B cell (primary cell): Measurements from ENCODE around the gene KAT14. TPM values are rescaled to one million over a fixed set of nuclear protein-coding genes. Genes with fewer than 3 reads are reported as not detected.

Source experiments
- ATAC-seq: fragments of 200-7000 bp; cut with Tn5 transposase; one replicate; pipeline ENCODE4 v1.10.0; 2021; ENCODE audit warnings: low read depth, mild to moderate bottlenecking, moderate number of reproducible peaks, moderate library complexity
- CTCF ChIA-PET: fragments of 350-600 bp; sonication (Branson Sonifier 250); formaldehyde crosslinking; loops from one replicate; lab custom pipeline; 2021; ENCODE audit warnings: antibody characterized with exemption, inconsistent platforms; lab: Charles Lee
- POLR2A ChIA-PET: fragments of 350-600 bp; sonication (Branson Sonifier 250); formaldehyde crosslinking; loops from one replicate; lab custom pipeline; 2021; ENCODE audit warnings: antibody characterized with exemption; lab: Charles Lee
- DNase-seq: peaks from one replicate; pipeline ENCODE4 v3.0.0; 2013
- H2AFZ ChIP-seq: 2 replicates; pipeline ENCODE4 v1.6.1; 2012; ENCODE audit warnings: mild to moderate bottlenecking, low read depth, low read length; ENCODE audit not compliant: insufficient read depth, poor library complexity, severe bottlenecking
- H3K27ac ChIP-seq, 2 donors: 1 replicate in 1 of 2; 2 replicates in 1 of 2; pipeline ENCODE4 v1.5.1; 2012 to 2013; ENCODE audit warnings: low read length in 2 of 2, mild to moderate bottlenecking in 2 of 2, moderate library complexity in 1 of 2
- H3K27me3 ChIP-seq, 4 experiments: fragments of 200-600 bp in 1 of 4; sonication (generic) in 1 of 4; replicated peaks in 1 of 4; 1 replicate in 2 of 4; 2 replicates in 2 of 4; pipeline versions ENCODE4 v1.6.1 to v1.7.0; 2013 to 2016; ENCODE audit warnings: low read length in 3 of 4, mild to moderate bottlenecking in 2 of 4, mixed read lengths in 1 of 4, moderate library complexity in 1 of 4; ENCODE audit not compliant: insufficient read depth in 4 of 4, control insufficient read depth in 3 of 4; ENCODE audit errors: control extremely low read depth in 1 of 4
- H3K36me3 ChIP-seq, 2 experiments: replicated peaks in 1 of 2; 1 replicate in 1 of 2; 2 replicates in 1 of 2; pipeline versions ENCODE4 v1.6.1 to v1.7.1; 2013; ENCODE audit warnings: low read length in 1 of 2; ENCODE audit not compliant: insufficient read depth in 2 of 2, control insufficient read depth in 1 of 2; ENCODE audit errors: control extremely low read depth in 1 of 2, extremely low read depth in 1 of 2
- H3K4me1 ChIP-seq, 2 donors: fragments of 200-600 bp in 1 of 2; sonication (generic) in 1 of 2; 1 replicate in 1 of 2; 2 replicates in 1 of 2; pipeline versions ENCODE4 v1.5.1 to v1.6.1; 2013 to 2017; ENCODE audit warnings: low read length in 2 of 2; ENCODE audit not compliant: control insufficient read depth in 2 of 2, insufficient read depth in 2 of 2
- H3K4me2 ChIP-seq: replicated peaks from 2 replicates; pipeline ENCODE3; 2012; ENCODE audit warnings: mild to moderate bottlenecking, low read depth, low read length; ENCODE audit not compliant: poor library complexity, severe bottlenecking
- H3K4me3 ChIP-seq, 5 experiments: fragments of 200-600 bp in 1 of 5; sonication (generic) in 1 of 5; 1 replicate in 3 of 5; 2 replicates in 2 of 5; pipeline versions ENCODE4 v1.5.1 to v1.7.0; 2011 to 2016; ENCODE audit warnings: low read length in 4 of 5, mild to moderate bottlenecking in 4 of 5, low read depth in 2 of 5, control low read depth in 1 of 5, moderate library complexity in 1 of 5; ENCODE audit not compliant: insufficient read depth in 1 of 5; ENCODE audit errors: control extremely low read depth in 1 of 5, extremely low read depth in 1 of 5
- H3K79me2 ChIP-seq: fragments of 200-600 bp; sonication (generic); one replicate; pipeline ENCODE4 v1.6.0; 2016; ENCODE audit warnings: low read length; ENCODE audit not compliant: control insufficient read depth, insufficient read depth
- H3K9ac ChIP-seq: fragments of 200-600 bp; sonication (generic); 2 replicates; pipeline ENCODE4 v1.6.1; 2017; ENCODE audit warnings: mild to moderate bottlenecking, low read length, moderate library complexity
- H3K9me3 ChIP-seq, 3 donors: one replicate each; pipeline versions ENCODE4 v1.6.1 to v1.7.1; 2013; ENCODE audit warnings: low read length in 2 of 3; ENCODE audit not compliant: control insufficient read depth in 2 of 3, insufficient read depth in 1 of 3; ENCODE audit errors: control extremely low read depth in 1 of 3
- H4K20me1 ChIP-seq: 2 replicates; pipeline ENCODE4 v1.6.0; 2012; ENCODE audit warnings: mild to moderate bottlenecking, low read length; ENCODE audit not compliant: insufficient read depth, control insufficient read depth, poor library complexity, severe bottlenecking
- H3K27ac Mint-ChIP-seq: one replicate; pipeline ENCODE4 v1.8.0; 2021; ENCODE audit warnings: mixed read lengths
- H3K27me3 Mint-ChIP-seq: one replicate; pipeline ENCODE4 v1.8.0; 2021; ENCODE audit warnings: mixed read lengths
- H3K4me1 Mint-ChIP-seq: one replicate; pipeline ENCODE4 v1.8.0; 2021; ENCODE audit warnings: mixed read lengths
- H3K4me3 Mint-ChIP-seq: one replicate; pipeline ENCODE4 v1.8.0; 2021; ENCODE audit warnings: mixed read lengths
- H3K9me3 Mint-ChIP-seq: one replicate; pipeline ENCODE4 v1.8.0; 2022; ENCODE audit warnings: mixed read lengths; ENCODE audit not compliant: insufficient read depth
- CTCF ChIP-seq: fragments of 200-600 bp; IDR thresholded peaks from one replicate; pipeline ENCODE4 v1.8.0; 2022; ENCODE audit warnings: antibody characterized with exemption, mild to moderate bottlenecking
- EZH2 ChIP-seq: IDR thresholded peaks from 2 replicates; pipeline ENCODE4 v1.6.1; 2012; ENCODE audit warnings: borderline replicate concordance, low read depth, mild to moderate bottlenecking, moderate library complexity, low read length; ENCODE audit not compliant: insufficient read depth, poor library complexity, severe bottlenecking
- WGBS: methylation state at CpG from one replicate; pipeline ENCODE4 v1.1.5; 2013; ENCODE audit warnings: missing lambda C conversion rate; ENCODE audit not compliant: insufficient coverage; 5-methylcytosine and 5-hydroxymethylcytosine counted together
- intact Hi-C: fragments of 100-400 bp; cut with micrococcal nuclease; formaldehyde crosslinking; loops from one replicate; pipeline ENCODE4 v1.10.0; 2022
- polyA plus RNA-seq: library from polyadenylated mRNA; depleted of rRNA; stranded (reverse); fragments of >200 nt; gene quantifications from 2 replicates; pipeline ENCODE4 v1.2.3, GENCODE V29; 2012
- small RNA-seq: library from RNA; depleted of rRNA; stranded (forward); fragments of <200 nt; gene quantifications from one replicate; pipeline ENCODE3, GENCODE V24; 2012; ENCODE audit warnings: low replicate concordance, low read depth; ENCODE audit not compliant: insufficient read length
- total RNA-seq, 2 donors: library from RNA; stranded (reverse); fragments of 120-200 nt in 1 of 2; gene quantifications; 1 replicate in 1 of 2; 2 replicates in 1 of 2; pipeline versions ENCODE4 v1.2.3 to v1.2.4, GENCODE V29; 2013 to 2022

Gene KAT14
- total and polyA plus RNA-seq, 2 donors (not counting 1 experiment from before 2014, with no cell fraction given), result 7.9 to 15.5 TPM

DNA sequence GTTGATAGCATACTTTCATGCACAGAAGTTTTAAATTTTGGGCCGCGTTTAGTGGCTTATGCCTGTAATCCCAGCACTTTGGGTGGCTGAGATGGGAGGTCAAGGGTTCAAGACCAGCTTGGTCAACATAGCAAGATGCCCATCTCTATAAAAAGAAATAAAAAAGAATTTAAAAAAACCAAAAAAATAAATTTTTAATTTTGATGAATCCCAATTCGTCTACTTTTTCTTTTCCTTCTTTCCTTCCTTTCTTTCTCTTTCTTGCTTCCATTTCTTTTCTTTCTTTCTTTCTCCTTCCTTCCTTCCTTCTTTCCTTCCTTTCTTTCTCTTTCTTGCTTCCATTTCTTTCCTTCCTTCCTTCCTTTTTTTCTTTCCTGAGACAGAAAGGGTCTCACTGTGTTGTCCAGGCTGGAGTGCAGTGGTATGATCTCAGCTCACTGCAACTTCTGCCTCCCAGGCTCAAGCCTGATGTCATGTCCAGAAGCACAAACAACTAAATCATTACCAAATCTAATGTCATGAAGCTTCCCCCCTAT lies 95.8 kb downstream of the KAT14 start:
- H2AFZ ChIP-seq, result no peak overlapping the region
- ChIA-PET CTCF (no interaction called here), POLR2A (no interaction called here)
- peaks cover 0 to 3% (median 0%) of the 10 kb centered on the region in 3 donors for H3K9me3 ChIP-seq
- H3K9ac ChIP-seq, result no peak overlapping the region
- H3K27ac ChIP-seq, result no peak overlapping the region
- Mint-ChIP-seq H3K27me3 (peaks cover 8% of the 10 kb centered on the region), H3K4me3 (no peak overlapping the region), H3K9me3 (no peaks in the 10 kb centered on the region), H3K27ac (no peak overlapping the region), H3K4me1 (no peaks in the 10 kb centered on the region)
- H3K4me1 ChIP-seq, result no peaks in the 10 kb centered on the region
- H3K4me3 ChIP-seq, result no peak overlapping the region
- intact Hi-C loops, result no loop called here
- 80% methylated on average over 1 of the region's 3 CpGs for WGBS
- no peak for TF ChIP-seq CTCF
- TF ChIP-seq EZH2, result no peak
- no peaks in the 10 kb centered on the region for H3K79me2 ChIP-seq
- no peaks in the 10 kb centered on the region for H3K36me3 ChIP-seq
- H4K20me1 ChIP-seq, result no peaks in the 10 kb centered on the region
- H3K27me3 ChIP-seq, result peaks cover 0 to 7% (median 1%) of the 10 kb centered on the region in 4 experiments
- no peak for ATAC-seq
- DNase-seq, result no peak
- no peak overlapping the region for H3K4me2 ChIP-seq

Small RNAs within 50 kb of the gene (small RNA-seq; reads per million reads assigned to genes)
- gene RF00019, result not detected
- gene RNU7-137P, result not detected

Other genes with a start within 250 kb of the KAT14 start
- 119 and 128 TPM in 2 replicates for gene SNX5, start 169.1 kb upstream of the KAT14 start, total RNA-seq
- gene SNX5, start 169.1 kb upstream of the KAT14 start, polyA plus RNA-seq, result 97.8 and 136 TPM in 2 replicates
- 33.2 and 33.3 TPM in 2 replicates for gene MGME1, start 168.8 kb upstream of the KAT14 start, total RNA-seq
- 29.8 and 35.4 TPM in 2 replicates for gene MGME1, start 168.8 kb upstream of the KAT14 start, polyA plus RNA-seq
- gene OVOL2, start 79.9 kb upstream of the KAT14 start, total RNA-seq, result not detected in 2 replicates
- not detected in 2 replicates for gene OVOL2, start 79.9 kb upstream of the KAT14 start, polyA plus RNA-seq
- gene PET117, start within 50 bp of the KAT14 start, total RNA-seq, result 10.7 and 13.0 TPM in 2 replicates
- gene PET117, start within 50 bp of the KAT14 start, polyA plus RNA-seq, result 2.1 and 5.1 TPM in 2 replicates
- gene ZNF133, start 150.7 kb downstream of the KAT14 start, total RNA-seq, result 13.6 and 14.9 TPM in 2 replicates
- gene ZNF133, start 150.7 kb downstream of the KAT14 start, polyA plus RNA-seq, result 13.7 and 14.2 TPM in 2 replicates